GM12878 (cell line): ENCODE results near the gene CPEB1. TPM values are rescaled to one million over a fixed set of nuclear protein-coding genes. Genes with fewer than 3 reads are reported as not detected.
"Not testable (repeated sequence)": the region's sequence is repeated elsewhere in the genome, so short reads cannot be mapped to it uniquely, and the experiment has no call there.

Source experiments
- ATAC-seq: fragments of 200-7000 bp; cut with Tn5 transposase; 3 replicates; pipeline ENCODE4 v1.9.1; 2020; ENCODE audit warnings: mild to moderate bottlenecking, moderate library complexity
- BruUV-seq: library from RNA; stranded (reverse); fragments of 400-500 nt; replicated peaks from 2 replicates; lab custom pipeline; 2021; lab: Mats Ljungman, UMichigan
- CTCF ChIA-PET: fragments of 300-600 bp; sonication (Branson Sonifier 250); formaldehyde crosslinking; extraction: SDS; loops from one replicate; lab custom pipeline; 2021; ENCODE audit warnings: inconsistent platforms; lab: Yijun Ruan, JAX
- POLR2A ChIA-PET: fragments of 350-600 bp; formaldehyde crosslinking; extraction: SDS; loops from one replicate; lab custom pipeline; 2021; ENCODE audit warnings: inconsistent platforms; lab: Charles Lee
- RAD21 ChIA-PET: fragments of 300-600 bp; sonication (Branson Sonifier 250); formaldehyde crosslinking; loops from one replicate; lab custom pipeline; 2023; ENCODE audit warnings: antibody characterized with exemption; ENCODE audit not compliant: unreplicated experiment; lab: Charles Lee
- SMC1A ChIA-PET: fragments of 300-600 bp; sonication (Branson Sonifier 250); formaldehyde crosslinking; loops from one replicate; lab custom pipeline; 2023; ENCODE audit not compliant: unreplicated experiment, uncharacterized antibody; lab: Charles Lee
- DNase-seq: peaks from one replicate; pipeline ENCODE4 v3.0.0-alpha.2; 2011; ENCODE audit warnings: low read depth, low spot score
- FAIRE-seq: peaks from 3 replicates; lab custom pipeline; 2011; peaks lifted over from hg19 to GRCh38; lab: Jason Lieb, UNC
- H2AFZ ChIP-seq: 2 replicates; pipeline ENCODE4 v1.6.0; 2011; ENCODE audit warnings: low read depth, low read length, control low read depth; ENCODE audit not compliant: control insufficient read depth
- H3K27ac ChIP-seq: 2 replicates; pipeline ENCODE4 v1.5.1; 2011; ENCODE audit warnings: control low read depth; ENCODE audit not compliant: control insufficient read depth, insufficient read depth
- H3K27me3 ChIP-seq, 2 experiments: replicated peaks in 1 of 2; 2 replicates each; pipeline versions ENCODE4 v1.6.0 to v1.6.1; 2011; ENCODE audit warnings: low read length in 1 of 2; ENCODE audit not compliant: control insufficient read depth in 2 of 2, insufficient read depth in 2 of 2
- H3K36me3 ChIP-seq, 2 experiments: 2 replicates each; pipeline ENCODE4 v1.5.1; 2011; ENCODE audit warnings: low read length in 1 of 2; ENCODE audit not compliant: control insufficient read depth in 2 of 2, insufficient read depth in 2 of 2
- H3K4me1 ChIP-seq: 2 replicates; pipeline ENCODE4 v1.6.1; 2011; ENCODE audit warnings: mild to moderate bottlenecking, low read length, moderate library complexity, mixed read lengths; ENCODE audit not compliant: control insufficient read depth, insufficient read depth
- H3K4me2 ChIP-seq: 2 replicates; pipeline ENCODE4 v1.6.0; 2011; ENCODE audit warnings: control low read depth; ENCODE audit not compliant: control insufficient read depth, insufficient read depth
- H3K4me3 ChIP-seq: fragments of 200-600 bp; sonication (generic); 2 replicates; pipeline ENCODE4 v1.5.1; 2016
- H3K79me2 ChIP-seq: 2 replicates; pipeline ENCODE4 v1.6.0; 2011; ENCODE audit warnings: low read length; ENCODE audit not compliant: control insufficient read depth, insufficient read depth
- H3K9ac ChIP-seq: 2 replicates; pipeline ENCODE4 v1.8.0; 2011; ENCODE audit warnings: low read length, control low read depth, mixed read lengths; ENCODE audit not compliant: control insufficient read depth, insufficient read depth
- H3K9me3 ChIP-seq: replicated peaks from 3 replicates; pipeline ENCODE4 v1.5.1; 2011; ENCODE audit warnings: mild to moderate bottlenecking, low read length; ENCODE audit not compliant: control insufficient read depth, insufficient read depth
- H4K20me1 ChIP-seq: 2 replicates; pipeline ENCODE4 v1.6.0; 2011; ENCODE audit not compliant: control insufficient read depth, insufficient read depth
- WGBS: methylation state at CpG from one replicate; pipeline ENCODE4 v1.1.6; 2016; ENCODE audit warnings: low lambda C conversion rate; ENCODE audit not compliant: insufficient replicate concordance, insufficient coverage; ENCODE audit errors: missing lambda C conversion rate; 5-methylcytosine and 5-hydroxymethylcytosine counted together
- in situ Hi-C: fragments of 300-500 bp; cut with MboI; formaldehyde crosslinking; loops from 9 replicates; pipeline ENCODE4 v1.14.3; 2018; ENCODE audit warnings: mixed read lengths
- intact Hi-C: fragments of 100-400 bp; cut with micrococcal nuclease; formaldehyde crosslinking; loops from one replicate; pipeline ENCODE4 v1.14.2; 2022; ENCODE audit not compliant: unreplicated experiment
- polyA plus RNA-seq, 11 experiments: library from polyadenylated mRNA; depleted of rRNA in 4 of 11; unstranded in 6 of 11; stranded (reverse) in 5 of 11; fragments of >200 nt; fragmentation: Nextera tagmentation in 4 of 11; fragmentation: Illumina TruSeq in 1 of 11; extraction: Ambion mirVana in 4 of 11; extraction: Trizol in 1 of 11; gene quantifications; 1 replicate in 1 of 11; 2 replicates in 10 of 11; pipeline versions ENCODE4 v1.2.1 to v1.2.3, GENCODE V29; 2011 to 2016; ENCODE audit warnings: inconsistent platforms in 2 of 11, missing spikeins in 2 of 11, low read depth in 1 of 11
- total RNA-seq, 4 experiments: library from RNA; depleted of rRNA in 3 of 4; stranded (reverse); fragments of >200 nt in 3 of 4; fragmentation: Illumina TruSeq in 1 of 4; extraction: Trizol in 1 of 4; gene quantifications; 2 replicates each; pipeline versions ENCODE4 v1.2.1 to v1.2.3, GENCODE V29; 2013 to 2021

The CPEB1 gene
- total and polyA plus RNA-seq, 10 of the 15 experiments (the other 5 are each of a cell fraction or from before 2014, with no cell fraction given) = 0.05 to 1.1 (median 0.46) TPM

DNA sequence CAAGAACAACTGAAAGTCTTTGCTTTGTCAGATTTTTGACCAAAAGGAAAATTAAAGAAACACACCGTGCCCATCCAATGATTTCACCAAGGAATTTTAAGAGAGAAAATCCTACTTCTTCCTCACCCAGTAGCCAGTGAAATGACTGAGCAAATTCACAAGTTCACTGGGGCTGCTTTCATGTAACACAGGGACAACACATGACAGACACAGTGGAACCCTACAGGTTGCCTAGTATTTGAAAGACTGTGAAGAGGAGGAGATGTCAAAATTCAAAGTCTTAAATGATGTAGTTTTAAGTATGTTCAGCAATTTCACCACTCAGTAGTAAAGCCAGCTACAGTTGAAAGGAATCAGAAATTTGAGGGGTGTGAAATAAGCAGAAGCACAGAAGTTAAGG lies 140.1 kb downstream of the CPEB1 start:
- H3K4me2 ChIP-seq, H3K4me3 ChIP-seq, DNase-seq, H4K20me1 ChIP-seq, H3K9ac ChIP-seq, H3K27me3 ChIP-seq, H3K4me1 ChIP-seq, SMC1A ChIA-PET, CTCF ChIA-PET, H3K9me3 ChIP-seq, RAD21 ChIA-PET, H2AFZ ChIP-seq, H3K27ac ChIP-seq, POLR2A ChIA-PET, FAIRE-seq, in situ Hi-C loops, intact Hi-C loops, H3K36me3 ChIP-seq, H3K79me2 ChIP-seq: not testable (repeated sequence)
- peak; percentile 68 for ATAC-seq
- WGBS = 56% methylated on average over 1 of the region's 1 CpG
- BruUV-seq = TSS peak; percentile 40

GRCh38 chr15:82505842-82506241 lies 141.3 kb downstream of the CPEB1 start:
- H3K36me3 ChIP-seq, H3K9ac ChIP-seq, DNase-seq, in situ Hi-C loops, BruUV-seq, H3K27ac ChIP-seq, H4K20me1 ChIP-seq, H3K79me2 ChIP-seq, intact Hi-C loops, POLR2A ChIA-PET, CTCF ChIA-PET, SMC1A ChIA-PET, ATAC-seq, FAIRE-seq, RAD21 ChIA-PET, H3K4me2 ChIP-seq, H3K4me3 ChIP-seq, H2AFZ ChIP-seq, H3K27me3 ChIP-seq, H3K4me1 ChIP-seq, H3K9me3 ChIP-seq: not testable (repeated sequence)
- no CpG with 5 or more reads among the region's 3 CpGs for WGBS

DNA sequence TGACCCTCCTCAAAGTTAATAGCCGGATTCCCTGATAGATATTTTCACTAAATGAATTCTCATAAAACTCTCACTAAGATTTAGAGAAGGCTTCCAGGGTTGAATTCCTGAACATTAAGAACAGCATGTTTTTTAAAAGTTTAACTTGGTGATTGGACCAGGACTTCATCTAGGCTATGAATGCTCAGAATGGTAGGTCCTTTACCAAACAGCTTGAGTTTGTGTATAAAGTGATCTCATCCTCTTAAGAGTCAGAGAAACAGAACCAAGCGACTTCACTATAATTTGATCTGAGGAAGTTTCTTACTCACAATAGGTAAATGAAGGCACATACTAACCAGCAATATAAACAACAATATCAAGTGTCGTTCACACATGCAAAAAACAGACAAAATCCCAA lies 143.1 kb downstream of the CPEB1 start:
- in situ Hi-C loops, H3K36me3 ChIP-seq, H3K4me1 ChIP-seq, RAD21 ChIA-PET, H4K20me1 ChIP-seq, H3K9ac ChIP-seq, ATAC-seq, DNase-seq, H3K4me2 ChIP-seq, H3K9me3 ChIP-seq, H3K4me3 ChIP-seq, SMC1A ChIA-PET, POLR2A ChIA-PET, H2AFZ ChIP-seq, CTCF ChIA-PET, H3K79me2 ChIP-seq, FAIRE-seq, intact Hi-C loops, H3K27ac ChIP-seq, H3K27me3 ChIP-seq, BruUV-seq: not testable (repeated sequence)
- WGBS = 56% methylated on average over 1 of the region's 3 CpGs
